ENCODE results near the gene PDZD2.
"Not testable (repeated sequence)": the region's sequence is repeated elsewhere in the genome, so short reads cannot be mapped to it uniquely, and the experiment has no call there.

The PDZD2 gene

GRCh38 chr5:31738199-31738598 is 99.3 kb downstream of the PDZD2 start:
- DNase-seq = no peak

- no peak for DNase-seq
Measured at GRCh38 chr5:31741496-31741895, 102.6 kb downstream of the PDZD2 start.

- DNase-seq = no peak
Measured at GRCh38 chr5:31743678-31744077, 104.7 kb downstream of the PDZD2 start.

GRCh38 chr5:31748458-31749172 is 109.7 kb downstream of the PDZD2 start:
- no peak for DNase-seq

- no peak for DNase-seq
Measured at GRCh38 chr5:31750215-31750614, 111.3 kb downstream of the PDZD2 start.

- DNase-seq = no peak
Measured at GRCh38 chr5:31751610-31752009, 112.7 kb downstream of the PDZD2 start.

- no peak for DNase-seq
Measured at GRCh38 chr5:31753700-31754357, 114.9 kb downstream of the PDZD2 start.

- DNase-seq = no peak
Measured at GRCh38 chr5:31754358-31754704, 115.4 kb downstream of the PDZD2 start.

GRCh38 chr5:31754741-31755675 is 116.1 kb downstream of the PDZD2 start:
- DNase-seq = no peak

GRCh38 chr5:31755676-31756230 is 116.8 kb downstream of the PDZD2 start:
- no peak for DNase-seq

GRCh38 chr5:31757806-31758205 is 118.9 kb downstream of the PDZD2 start:
- no peak for DNase-seq

GRCh38 chr5:31758803-31759425 is 120.0 kb downstream of the PDZD2 start:
- DNase-seq = no peak

GRCh38 chr5:31759925-31760324 is 121.0 kb downstream of the PDZD2 start:
- no peak for DNase-seq

- no peak for DNase-seq
Measured at GRCh38 chr5:31761877-31762276, 122.9 kb downstream of the PDZD2 start.

GRCh38 chr5:31763424-31763823 is 124.5 kb downstream of the PDZD2 start:
- no peak for DNase-seq

- DNase-seq = not testable (repeated sequence)
Measured at GRCh38 chr5:31764687-31765086, 125.8 kb downstream of the PDZD2 start.

- DNase-seq = no peak
Measured at GRCh38 chr5:31767335-31768031, 128.6 kb downstream of the PDZD2 start.

- DNase-seq = no peak
Measured at GRCh38 chr5:31768046-31768445, 129.1 kb downstream of the PDZD2 start.

GRCh38 chr5:31768784-31769183 is 129.9 kb downstream of the PDZD2 start:
- DNase-seq = no peak

- no peak for DNase-seq
Measured at GRCh38 chr5:31769530-31769929, 130.6 kb downstream of the PDZD2 start.

- DNase-seq = no peak
Measured at GRCh38 chr5:31770132-31770720, 131.3 kb downstream of the PDZD2 start.

GRCh38 chr5:31770998-31771397 is 132.1 kb downstream of the PDZD2 start:
- DNase-seq = no peak
